ENCODE results near the gene NFASC.

The NFASC gene

DNA sequence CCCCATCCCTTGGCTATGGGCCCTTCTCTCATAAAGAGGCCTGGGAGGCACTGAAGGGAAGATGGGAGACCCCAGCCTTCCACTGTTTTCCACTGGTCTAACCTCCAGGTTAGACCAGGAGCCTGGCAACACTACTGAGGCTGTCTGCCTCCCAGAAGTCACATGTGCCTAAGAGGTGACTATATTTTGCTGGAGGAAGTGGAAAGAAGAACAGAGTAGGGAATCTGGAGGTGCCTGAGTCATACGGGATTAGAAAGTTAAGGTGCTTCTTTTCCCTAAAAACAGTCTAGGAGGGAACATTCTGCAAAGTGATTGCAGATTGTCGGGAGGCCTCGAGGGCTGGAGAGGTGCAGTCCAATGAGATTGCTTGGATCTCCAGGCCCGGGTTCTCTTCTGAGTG, 4.6 kb downstream of the NFASC start:
- no peaks in the 10 kb centered on the region for H4K20me1 ChIP-seq (ENCODE audit: insufficient read depth, low read length)
- H3K9me3 ChIP-seq (ENCODE audit: insufficient read depth, low read length), result no peaks in the 10 kb centered on the region
- no peaks in the 10 kb centered on the region for H3K27me3 ChIP-seq (ENCODE audit: low read depth, low read length)
- H3K27ac ChIP-seq (ENCODE audit: low read length), result no peak overlapping the region
- TF ChIP-seq, protein P1, sequence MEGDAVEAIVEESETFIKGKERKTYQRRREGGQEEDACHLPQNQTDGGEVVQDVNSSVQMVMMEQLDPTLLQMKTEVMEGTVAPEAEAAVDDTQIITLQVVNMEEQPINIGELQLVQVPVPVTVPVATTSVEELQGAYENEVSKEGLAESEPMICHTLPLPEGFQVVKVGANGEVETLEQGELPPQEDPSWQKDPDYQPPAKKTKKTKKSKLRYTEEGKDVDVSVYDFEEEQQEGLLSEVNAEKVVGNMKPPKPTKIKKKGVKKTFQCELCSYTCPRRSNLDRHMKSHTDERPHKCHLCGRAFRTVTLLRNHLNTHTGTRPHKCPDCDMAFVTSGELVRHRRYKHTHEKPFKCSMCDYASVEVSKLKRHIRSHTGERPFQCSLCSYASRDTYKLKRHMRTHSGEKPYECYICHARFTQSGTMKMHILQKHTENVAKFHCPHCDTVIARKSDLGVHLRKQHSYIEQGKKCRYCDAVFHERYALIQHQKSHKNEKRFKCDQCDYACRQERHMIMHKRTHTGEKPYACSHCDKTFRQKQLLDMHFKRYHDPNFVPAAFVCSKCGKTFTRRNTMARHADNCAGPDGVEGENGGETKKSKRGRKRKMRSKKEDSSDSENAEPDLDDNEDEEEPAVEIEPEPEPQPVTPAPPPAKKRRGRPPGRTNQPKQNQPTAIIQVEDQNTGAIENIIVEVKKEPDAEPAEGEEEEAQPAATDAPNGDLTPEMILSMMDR (IDR thresholded peaks at IDR 0.05; ENCODE audit: low read depth, low read length), result no peak
- no peak for TF ChIP-seq EZH2phosphoT487 (IDR thresholded peaks at IDR 0.05; ENCODE audit: low read depth)
- no peak overlapping the region for H3K4me3 ChIP-seq (ENCODE audit: low read length)
- no peak overlapping the region for H3K9ac ChIP-seq (ENCODE audit: low read length)
- H2AFZ ChIP-seq (ENCODE audit: low read depth, low read length), result no peak overlapping the region
- H3K4me1 ChIP-seq (ENCODE audit: low read length), result peaks cover 3% of the 10 kb centered on the region; the same call in 1 of the 2 replicates
- H3K4me2 ChIP-seq (ENCODE audit: low read length), result no peak overlapping the region
- H3K79me2 ChIP-seq (ENCODE audit: low read length), result no peaks in the 10 kb centered on the region
- H3K36me3 ChIP-seq (replicated peaks; ENCODE audit: low read depth, low read length), result no peaks in the 10 kb centered on the region

DNA sequence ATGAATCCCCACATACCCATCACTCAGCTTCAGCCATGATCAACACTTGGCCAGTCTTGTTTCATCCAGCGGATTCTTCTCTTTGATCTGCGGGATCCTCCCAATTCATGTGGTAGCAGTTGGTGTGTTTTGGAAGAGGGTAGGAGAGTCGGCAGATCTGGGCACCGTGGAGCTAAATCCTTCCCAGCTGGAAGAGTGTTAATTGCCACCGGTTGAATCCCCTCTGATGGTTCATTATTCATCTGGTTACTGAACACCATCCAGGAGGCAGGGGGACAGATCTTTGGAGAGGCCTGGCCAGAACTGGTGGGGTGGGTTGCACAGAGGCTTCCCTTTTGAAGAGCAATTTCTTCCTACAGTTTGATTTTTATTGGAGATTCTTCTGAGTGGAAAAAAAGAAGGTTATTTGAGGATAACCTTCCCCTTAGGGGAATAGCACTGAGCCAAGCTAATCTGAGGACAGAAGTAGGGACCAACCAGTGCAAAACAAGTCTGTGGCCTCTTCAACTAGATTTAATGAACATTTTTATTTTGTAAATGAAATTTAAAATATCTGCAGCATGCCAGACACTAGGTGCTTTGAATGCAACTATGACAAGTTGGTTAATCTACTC, 8.1 kb downstream of the NFASC start:
- Histone ChIP-seq H3K4me3 (ENCODE audit: low read length) (no peak overlapping the region), H3K9ac (ENCODE audit: low read length) (no peak overlapping the region), H3K27me3 (ENCODE audit: low read depth, low read length) (no peaks in the 10 kb centered on the region), H2AFZ (ENCODE audit: low read depth, low read length) (no peak overlapping the region), H4K20me1 (ENCODE audit: insufficient read depth, low read length) (no peaks in the 10 kb centered on the region), H3K9me3 (ENCODE audit: insufficient read depth, low read length) (no peaks in the 10 kb centered on the region), H3K4me2 (ENCODE audit: low read length) (no peak overlapping the region), H3K36me3 (replicated peaks; ENCODE audit: low read depth, low read length) (no peaks in the 10 kb centered on the region), H3K27ac (ENCODE audit: low read length) (no peak overlapping the region), H3K79me2 (ENCODE audit: low read length) (no peaks in the 10 kb centered on the region), H3K4me1 (ENCODE audit: low read length) (no peaks in the 10 kb centered on the region)
- TF ChIP-seq EZH2phosphoT487 (IDR thresholded peaks at IDR 0.05; ENCODE audit: low read depth), result no peak

DNA sequence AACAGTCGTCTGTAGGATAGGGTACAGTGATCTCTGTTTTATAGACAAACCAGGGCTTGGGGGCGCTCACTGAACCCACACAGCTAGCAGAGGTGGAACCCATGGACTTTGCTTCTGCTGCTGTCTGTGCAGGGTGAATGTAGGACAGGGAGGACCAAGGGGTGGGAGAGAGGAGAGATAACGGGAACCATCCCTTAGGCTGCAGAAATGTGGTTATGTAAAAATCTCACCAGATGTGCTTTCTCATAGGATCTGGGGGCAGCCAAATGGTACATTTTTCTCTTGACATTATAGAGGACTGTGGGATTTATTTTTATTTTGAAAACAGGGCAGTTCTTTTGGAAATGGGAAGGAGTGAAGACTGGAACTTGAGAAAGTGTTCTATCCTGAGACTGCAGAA, 8.7 kb downstream of the NFASC start:
- no peaks in the 10 kb centered on the region for H3K4me1 ChIP-seq (ENCODE audit: low read length)
- no peaks in the 10 kb centered on the region for H3K36me3 ChIP-seq (replicated peaks; ENCODE audit: low read depth, low read length)
- H3K4me2 ChIP-seq (ENCODE audit: low read length), result no peak overlapping the region
- no peaks in the 10 kb centered on the region for H3K9me3 ChIP-seq (ENCODE audit: insufficient read depth, low read length)
- H2AFZ ChIP-seq (ENCODE audit: low read depth, low read length), result no peak overlapping the region
- H3K4me3 ChIP-seq (ENCODE audit: low read length), result no peak overlapping the region
- no peak overlapping the region for H3K9ac ChIP-seq (ENCODE audit: low read length)
- H3K27ac ChIP-seq (ENCODE audit: low read length), result no peak overlapping the region
- H3K79me2 ChIP-seq (ENCODE audit: low read length), result no peaks in the 10 kb centered on the region
- TF ChIP-seq, protein P1 (IDR thresholded peaks at IDR 0.05; ENCODE audit: low read depth, low read length), result no peak
- TF ChIP-seq EZH2phosphoT487 (IDR thresholded peaks at IDR 0.05; ENCODE audit: low read depth), result no peak
- no peaks in the 10 kb centered on the region for H3K27me3 ChIP-seq (ENCODE audit: low read depth, low read length)
- H4K20me1 ChIP-seq (ENCODE audit: insufficient read depth, low read length), result no peaks in the 10 kb centered on the region

DNA sequence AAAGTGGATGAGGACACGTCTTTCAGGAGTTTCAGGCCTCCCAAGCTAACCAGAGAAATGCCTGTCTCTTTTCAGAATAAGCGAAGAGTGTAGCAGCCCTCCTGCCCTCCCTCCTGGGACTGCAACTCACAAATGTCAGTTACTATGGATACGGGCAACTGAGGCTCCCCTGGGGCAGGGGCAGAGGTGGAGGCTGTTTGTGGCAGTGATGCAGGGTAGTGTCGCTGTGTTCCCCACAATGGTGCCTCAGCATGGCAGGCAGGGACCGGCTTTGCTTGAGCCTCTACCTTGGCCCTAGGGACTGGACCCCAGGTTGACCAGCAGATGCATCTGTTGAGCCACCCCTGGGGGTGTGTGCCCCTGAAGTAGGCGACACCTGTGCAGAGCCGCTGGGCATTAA, 10.2 kb downstream of the NFASC start:
- no peak overlapping the region for H2AFZ ChIP-seq (ENCODE audit: low read depth, low read length)
- no peaks in the 10 kb centered on the region for H3K4me1 ChIP-seq (ENCODE audit: low read length)
- H3K9ac ChIP-seq (ENCODE audit: low read length), result no peak overlapping the region
- H3K4me3 ChIP-seq (ENCODE audit: low read length), result no peak overlapping the region
- H3K36me3 ChIP-seq (replicated peaks; ENCODE audit: low read depth, low read length), result no peaks in the 10 kb centered on the region
- no peaks in the 10 kb centered on the region for H3K79me2 ChIP-seq (ENCODE audit: low read length)
- TF ChIP-seq, protein P1 (IDR thresholded peaks at IDR 0.05; ENCODE audit: low read depth, low read length), result no peak
- TF ChIP-seq EZH2phosphoT487 (IDR thresholded peaks at IDR 0.05; ENCODE audit: low read depth), result no peak
- H3K9me3 ChIP-seq (ENCODE audit: insufficient read depth, low read length), result no peaks in the 10 kb centered on the region
- H4K20me1 ChIP-seq (ENCODE audit: insufficient read depth, low read length), result no peaks in the 10 kb centered on the region
- H3K4me2 ChIP-seq (ENCODE audit: low read length), result no peak overlapping the region
- H3K27ac ChIP-seq (ENCODE audit: low read length), result no peak overlapping the region
- H3K27me3 ChIP-seq (ENCODE audit: low read depth, low read length), result 0 out of 2 replicates have a peak, but pooled peaks cover 7% of the 10 kb centered on the region
